ENCODE data around the gene YKT6.

YKT6 gene

DNA sequence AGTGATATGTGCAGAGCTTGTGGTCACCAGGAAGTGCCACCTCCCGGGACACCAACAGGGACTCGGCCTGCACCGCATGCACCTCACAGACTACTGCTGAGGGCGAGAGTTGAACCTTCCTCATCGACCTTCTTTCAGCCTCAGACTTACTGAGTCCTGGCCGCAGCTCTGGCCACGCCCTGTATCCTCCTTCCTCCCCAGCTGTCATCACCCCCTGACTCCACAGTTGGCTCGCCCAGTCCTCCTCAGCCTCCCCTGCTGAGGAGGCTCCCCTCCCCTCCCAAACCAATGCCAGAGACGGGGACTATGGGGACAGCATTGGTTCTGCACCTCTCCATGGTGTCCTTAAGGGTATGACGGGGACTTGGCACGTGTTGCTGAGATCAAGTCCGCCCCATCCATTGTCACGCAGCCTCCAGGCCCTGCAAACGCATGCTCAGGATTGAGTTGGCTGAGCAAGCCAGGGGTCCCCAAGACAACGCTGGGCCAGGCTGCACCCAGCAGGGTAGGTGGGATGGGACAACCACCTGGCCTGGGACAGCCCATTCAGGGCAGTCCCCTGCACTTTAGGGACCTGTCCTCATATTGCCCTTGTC lies 49.0 kb downstream of the YKT6 start (continued):
- no peak for TF ChIP-seq ZNF292 (tag by site-specific recombination; IDR thresholded peaks at IDR 0.05; ENCODE audit: borderline replicate concordance, low read depth)
- TF ChIP-seq GLIS1 (tag by site-specific recombination; IDR thresholded peaks at IDR 0.05), result peak; percentile 41; the same call in 1 of the 2 replicates
- no peak for TF ChIP-seq ZNF114 (tag by site-specific recombination; IDR thresholded peaks at IDR 0.05)
- TF ChIP-seq ZIC2 (tag by site-specific recombination; IDR thresholded peaks at IDR 0.05), result peak; percentile 33

DNA sequence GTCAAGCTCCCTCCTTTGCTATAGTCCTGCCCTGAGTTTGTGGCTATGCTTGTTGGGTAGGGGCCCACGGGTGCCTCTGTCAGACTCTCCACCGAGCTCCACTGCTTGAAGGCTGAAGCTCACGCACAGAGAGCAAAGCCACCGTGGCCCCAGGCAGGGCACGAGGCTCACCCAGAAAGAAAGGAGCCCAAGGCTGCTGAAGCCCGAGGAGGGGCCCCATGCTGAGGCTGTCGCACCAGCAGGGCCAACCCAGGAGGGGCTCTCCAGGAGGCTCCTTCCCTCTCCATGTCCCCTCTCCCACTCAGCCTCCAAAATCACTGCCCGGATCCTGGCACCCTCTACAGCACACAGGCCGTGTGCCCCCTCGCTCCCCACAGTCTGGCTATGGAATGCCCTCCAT lies 50.5 kb downstream of the YKT6 start:
- ChIA-PET CTCF (interaction anchor here (0.6 kb wide), 1 partner anchor 302 kb away, joined by 3 read pairs; no protein-coding TSS in a partner anchor), POLR2A (no interaction called here)
- no peaks in the 10 kb centered on the region for H3K36me3 ChIP-seq (ENCODE audit: control insufficient read depth in 2 of 2, insufficient read depth in 1 of 2, low read length in 2 of 2)
- H3K9me3 ChIP-seq (ENCODE audit: control insufficient read depth, insufficient read depth, low read depth, low read length), result no peaks in the 10 kb centered on the region
- no peak overlapping the region for H3K27ac ChIP-seq (ENCODE audit: extremely low read depth, low read depth, low read length)
- H3K4me1 ChIP-seq (ENCODE audit: control insufficient read depth, insufficient read depth, low read length), result no peaks in the 10 kb centered on the region
- no peak overlapping the region for H3K4me3 ChIP-seq (ENCODE audit: low read depth, low read length)
- TF ChIP-seq GLIS1 (tag by site-specific recombination; IDR thresholded peaks at IDR 0.05) (peak; percentile 82), ZFP41 (tag by site-specific recombination; IDR thresholded peaks at IDR 0.05; ENCODE audit: borderline replicate concordance) (no peak), BCL11B (tag by site-specific recombination; IDR thresholded peaks at IDR 0.05; ENCODE audit: low read depth) (no peak), ZFP69B (tag by site-specific recombination; IDR thresholded peaks at IDR 0.05) (no peak), ZBTB1 (tag by site-specific recombination; IDR thresholded peaks at IDR 0.05) (no peak)
- TF ChIP-seq, protein P1, sequence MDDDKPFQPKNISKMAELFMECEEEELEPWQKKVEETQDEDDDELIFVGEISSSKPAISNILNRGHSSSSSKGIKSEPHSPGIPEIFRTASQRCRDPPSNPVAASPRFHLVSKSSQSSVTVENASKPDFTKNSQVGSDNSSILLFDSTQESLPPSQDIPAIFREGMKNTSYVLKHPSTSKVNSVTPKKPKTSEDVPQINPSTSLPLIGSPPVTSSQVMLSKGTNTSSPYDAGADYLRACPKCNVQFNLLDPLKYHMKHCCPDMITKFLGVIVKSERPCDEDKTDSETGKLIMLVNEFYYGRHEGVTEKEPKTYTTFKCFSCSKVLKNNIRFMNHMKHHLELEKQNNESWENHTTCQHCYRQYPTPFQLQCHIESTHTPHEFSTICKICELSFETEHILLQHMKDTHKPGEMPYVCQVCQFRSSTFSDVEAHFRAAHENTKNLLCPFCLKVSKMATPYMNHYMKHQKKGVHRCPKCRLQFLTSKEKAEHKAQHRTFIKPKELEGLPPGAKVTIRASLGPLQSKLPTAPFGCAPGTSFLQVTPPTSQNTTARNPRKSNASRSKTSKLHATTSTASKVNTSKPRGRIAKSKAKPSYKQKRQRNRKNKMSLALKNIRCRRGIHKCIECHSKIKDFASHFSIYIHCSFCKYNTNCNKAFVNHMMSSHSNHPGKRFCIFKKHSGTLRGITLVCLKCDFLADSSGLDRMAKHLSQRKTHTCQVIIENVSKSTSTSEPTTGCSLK (tag by site-specific recombination; IDR thresholded peaks at IDR 0.05), result no peak
- TF ChIP-seq, protein P2, sequence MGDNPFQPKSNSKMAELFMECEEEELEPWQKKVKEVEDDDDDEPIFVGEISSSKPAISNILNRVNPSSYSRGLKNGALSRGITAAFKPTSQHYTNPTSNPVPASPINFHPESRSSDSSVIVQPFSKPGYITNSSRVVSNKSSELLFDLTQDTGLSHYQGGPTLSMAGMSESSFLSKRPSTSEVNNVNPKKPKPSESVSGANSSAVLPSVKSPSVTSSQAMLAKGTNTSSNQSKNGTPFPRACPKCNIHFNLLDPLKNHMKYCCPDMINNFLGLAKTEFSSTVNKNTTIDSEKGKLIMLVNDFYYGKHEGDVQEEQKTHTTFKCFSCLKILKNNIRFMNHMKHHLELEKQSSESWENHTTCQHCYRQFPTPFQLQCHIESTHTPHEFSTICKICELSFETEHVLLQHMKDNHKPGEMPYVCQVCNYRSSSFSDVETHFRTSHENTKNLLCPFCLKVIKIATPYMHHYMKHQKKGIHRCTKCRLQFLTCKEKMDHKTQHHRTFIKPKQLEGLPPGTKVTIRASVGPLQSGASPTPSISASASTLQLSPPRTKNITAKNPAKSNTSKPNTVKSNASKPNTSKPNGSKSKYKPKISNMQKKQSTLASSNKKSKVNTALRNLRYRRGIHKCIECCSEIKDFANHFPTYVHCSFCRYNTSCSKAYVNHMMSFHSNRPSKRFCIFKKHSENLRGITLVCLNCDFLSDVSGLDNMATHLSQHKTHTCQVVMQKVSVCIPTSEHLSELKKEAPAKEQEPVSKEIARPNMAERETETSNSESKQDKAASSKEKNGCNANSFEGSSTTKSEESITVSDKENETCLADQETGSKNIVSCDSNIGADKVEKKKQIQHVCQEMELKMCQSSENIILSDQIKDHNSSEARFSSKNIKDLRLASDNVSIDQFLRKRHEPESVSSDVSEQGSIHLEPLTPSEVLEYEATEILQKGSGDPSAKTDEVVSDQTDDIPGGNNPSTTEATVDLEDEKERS (tag by site-specific recombination; IDR thresholded peaks at IDR 0.05), result no peak

DNA sequence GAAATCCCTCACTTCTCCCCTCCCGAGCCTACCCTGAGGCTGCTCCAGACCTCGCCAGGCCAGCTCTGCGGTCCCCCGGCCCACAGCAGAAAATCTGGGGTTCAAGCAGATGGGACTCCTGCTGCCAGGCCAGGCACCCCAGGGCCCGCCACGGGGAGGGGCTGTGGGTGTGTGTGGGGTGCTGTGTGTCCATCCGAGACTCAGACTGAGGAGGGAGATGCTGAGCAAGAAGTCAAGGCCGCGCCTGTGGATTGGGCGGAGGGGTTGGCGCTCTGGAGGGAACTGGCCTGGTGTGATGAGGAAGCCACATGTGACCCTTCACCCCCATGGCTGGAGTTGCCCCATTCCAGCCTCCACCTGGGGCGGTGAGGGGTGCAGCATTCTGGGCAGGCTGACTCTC lies 51.1 kb downstream of the YKT6 start:
- Histone ChIP-seq H3K4me1 (ENCODE audit: control insufficient read depth, insufficient read depth, low read length) (no peaks in the 10 kb centered on the region), H3K4me3 (ENCODE audit: low read depth, low read length) (no peak overlapping the region), H3K36me3 (ENCODE audit: control insufficient read depth in 2 of 2, insufficient read depth in 1 of 2, low read length in 2 of 2) (no peaks in the 10 kb centered on the region), H3K27ac (ENCODE audit: extremely low read depth, low read depth, low read length) (no peak overlapping the region), H3K9me3 (ENCODE audit: control insufficient read depth, insufficient read depth, low read depth, low read length) (no peaks in the 10 kb centered on the region)
- TF ChIP-seq ZNF23 (tag by site-specific recombination; IDR thresholded peaks at IDR 0.05; ENCODE audit: borderline replicate concordance), result no peak
- no peak for TF ChIP-seq ZNF2 (tag by site-specific recombination; IDR thresholded peaks at IDR 0.05)
- no peak for TF ChIP-seq ZFP69B (tag by site-specific recombination; IDR thresholded peaks at IDR 0.05)
- TF ChIP-seq, protein P3, sequence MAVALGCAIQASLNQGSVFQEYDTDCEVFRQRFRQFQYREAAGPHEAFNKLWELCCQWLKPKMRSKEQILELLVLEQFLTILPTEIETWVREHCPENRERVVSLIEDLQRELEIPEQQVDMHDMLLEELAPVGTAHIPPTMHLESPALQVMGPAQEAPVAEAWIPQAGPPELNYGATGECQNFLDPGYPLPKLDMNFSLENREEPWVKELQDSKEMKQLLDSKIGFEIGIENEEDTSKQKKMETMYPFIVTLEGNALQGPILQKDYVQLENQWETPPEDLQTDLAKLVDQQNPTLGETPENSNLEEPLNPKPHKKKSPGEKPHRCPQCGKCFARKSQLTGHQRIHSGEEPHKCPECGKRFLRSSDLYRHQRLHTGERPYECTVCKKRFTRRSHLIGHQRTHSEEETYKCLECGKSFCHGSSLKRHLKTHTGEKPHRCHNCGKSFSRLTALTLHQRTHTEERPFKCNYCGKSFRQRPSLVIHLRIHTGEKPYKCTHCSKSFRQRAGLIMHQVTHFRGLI (tag by site-specific recombination; IDR thresholded peaks at IDR 0.05), result no peak
- no peak for TF ChIP-seq ZNF404 (tag by site-specific recombination; IDR thresholded peaks at IDR 0.05)
- TF ChIP-seq REPIN1 (tag by site-specific recombination; IDR thresholded peaks at IDR 0.05; ENCODE audit: low read depth), result no peak
- no peak for TF ChIP-seq ZNF157 (tag by site-specific recombination; IDR thresholded peaks at IDR 0.05)
- TF ChIP-seq HOXA7 (CRISPR knock-in tag; IDR thresholded peaks at IDR 0.05; ENCODE audit: borderline replicate concordance), result no peak
- TF ChIP-seq YY2 (tag by site-specific recombination; IDR thresholded peaks at IDR 0.05), result no peak
- TF ChIP-seq, protein P4, sequence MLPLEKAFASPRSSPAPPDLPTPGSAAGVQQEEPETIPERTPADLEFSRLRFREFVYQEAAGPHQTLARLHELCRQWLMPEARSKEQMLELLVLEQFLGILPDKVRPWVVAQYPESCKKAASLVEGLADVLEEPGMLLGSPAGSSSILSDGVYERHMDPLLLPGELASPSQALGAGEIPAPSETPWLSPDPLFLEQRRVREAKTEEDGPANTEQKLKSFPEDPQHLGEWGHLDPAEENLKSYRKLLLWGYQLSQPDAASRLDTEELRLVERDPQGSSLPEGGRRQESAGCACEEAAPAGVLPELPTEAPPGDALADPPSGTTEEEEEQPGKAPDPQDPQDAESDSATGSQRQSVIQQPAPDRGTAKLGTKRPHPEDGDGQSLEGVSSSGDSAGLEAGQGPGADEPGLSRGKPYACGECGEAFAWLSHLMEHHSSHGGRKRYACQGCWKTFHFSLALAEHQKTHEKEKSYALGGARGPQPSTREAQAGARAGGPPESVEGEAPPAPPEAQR (tag by site-specific recombination; IDR thresholded peaks at IDR 0.05), result no peak
- no peak for TF ChIP-seq ZBTB8A (tag by site-specific recombination; IDR thresholded peaks at IDR 0.05)
- TF ChIP-seq ZNF529 (tag by site-specific recombination; IDR thresholded peaks at IDR 0.05; ENCODE audit: insufficient replicate concordance), result no peak
- TF ChIP-seq EGR2 (tag by site-specific recombination; IDR thresholded peaks at IDR 0.05; ENCODE audit: low read depth), result no peak
- no peak for TF ChIP-seq ZNF621 (tag by site-specific recombination; IDR thresholded peaks at IDR 0.05)
- no peak for TF ChIP-seq ZNF121 (tag by site-specific recombination; IDR thresholded peaks at IDR 0.05)
- CTCF ChIA-PET, result no interaction called here
- POLR2A ChIA-PET, result no interaction called here

Measured in HEK293 (cell line).